A673 (cell line): Measurements from ENCODE around the gene CFD.

Experiments used
- EZH2 ChIP-seq: fragments of 200-600 bp; sonication (generic); IDR thresholded peaks from 2 replicates; pipeline ENCODE4 v1.6.1; 2017; ENCODE audit warnings: borderline replicate concordance, low read depth, mild to moderate bottlenecking, mixed read lengths, antibody characterized with exemption, low read length; ENCODE audit not compliant: poor library complexity, severe bottlenecking
- TF ChIP-seq, protein P1 (sequence below): fragments of 300-800, 200-600 bp; sonication (generic); conservative IDR thresholded peaks from 2 replicates; pipeline ENCODE4 v1.5.1; 2017; ENCODE audit warnings: low read depth, mild to moderate bottlenecking, antibody characterized with exemption, low read length, moderate library complexity, mixed read lengths

DNA sequence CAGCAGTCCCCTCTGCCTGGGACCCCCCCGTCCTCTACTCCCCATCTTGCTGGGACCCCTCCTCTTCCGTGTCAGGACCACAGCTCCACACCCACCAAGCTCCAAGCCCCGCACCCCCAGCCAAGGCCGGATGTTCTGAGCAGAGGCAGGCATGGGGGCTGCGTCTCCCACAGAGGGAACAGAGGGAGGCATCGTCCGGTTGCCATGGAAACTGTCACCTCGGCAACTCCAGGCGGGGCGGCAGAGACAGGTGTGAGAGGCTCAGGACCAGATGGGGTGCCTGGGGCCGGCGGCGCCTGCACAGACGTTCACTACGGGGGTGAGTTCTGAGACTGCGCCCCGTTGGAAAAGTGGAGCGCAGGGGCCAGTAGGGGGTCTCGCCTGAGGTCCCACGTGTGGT lies 39.2 kb downstream of the CFD start:
- TF ChIP-seq, protein P1, sequence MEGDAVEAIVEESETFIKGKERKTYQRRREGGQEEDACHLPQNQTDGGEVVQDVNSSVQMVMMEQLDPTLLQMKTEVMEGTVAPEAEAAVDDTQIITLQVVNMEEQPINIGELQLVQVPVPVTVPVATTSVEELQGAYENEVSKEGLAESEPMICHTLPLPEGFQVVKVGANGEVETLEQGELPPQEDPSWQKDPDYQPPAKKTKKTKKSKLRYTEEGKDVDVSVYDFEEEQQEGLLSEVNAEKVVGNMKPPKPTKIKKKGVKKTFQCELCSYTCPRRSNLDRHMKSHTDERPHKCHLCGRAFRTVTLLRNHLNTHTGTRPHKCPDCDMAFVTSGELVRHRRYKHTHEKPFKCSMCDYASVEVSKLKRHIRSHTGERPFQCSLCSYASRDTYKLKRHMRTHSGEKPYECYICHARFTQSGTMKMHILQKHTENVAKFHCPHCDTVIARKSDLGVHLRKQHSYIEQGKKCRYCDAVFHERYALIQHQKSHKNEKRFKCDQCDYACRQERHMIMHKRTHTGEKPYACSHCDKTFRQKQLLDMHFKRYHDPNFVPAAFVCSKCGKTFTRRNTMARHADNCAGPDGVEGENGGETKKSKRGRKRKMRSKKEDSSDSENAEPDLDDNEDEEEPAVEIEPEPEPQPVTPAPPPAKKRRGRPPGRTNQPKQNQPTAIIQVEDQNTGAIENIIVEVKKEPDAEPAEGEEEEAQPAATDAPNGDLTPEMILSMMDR = no peak
- TF ChIP-seq EZH2 = no peak
